ENCODE data around the gene SUN3.

Gene SUN3

GRCh38 chr7:47979145-47979831 lies 49.6 kb downstream of the SUN3 start, which contains the start of gene HUS1:
HUS1 (minus strand) TSS chr7:47979615; CDS start chr7:47979519, 96 bp downstream.
- DNase-seq (ENCODE audit: low read depth), result peak; percentile 82

- DNase-seq (ENCODE audit: low read depth), result no peak
Observed at GRCh38 chr7:47978790-47979144, 50.1 kb downstream of the SUN3 start.

GRCh38 chr7:47973739-47974138 lies 55.2 kb downstream of the SUN3 start:
- DNase-seq (ENCODE audit: low read depth), result no peak

GRCh38 chr7:47970761-47971160 lies 58.1 kb downstream of the SUN3 start:
- no peak for DNase-seq (ENCODE audit: low read depth)

- DNase-seq (ENCODE audit: low read depth), result peak; percentile 31
Observed at GRCh38 chr7:47968847-47969774, 59.8 kb downstream of the SUN3 start.

- no peak for DNase-seq (ENCODE audit: low read depth)
Observed at GRCh38 chr7:47967708-47968107, 61.2 kb downstream of the SUN3 start.

GRCh38 chr7:47967123-47967522 lies 61.8 kb downstream of the SUN3 start:
- DNase-seq (ENCODE audit: low read depth), result no peak

- no peak for DNase-seq (ENCODE audit: low read depth)
Observed at GRCh38 chr7:47965456-47965855, 63.5 kb downstream of the SUN3 start.

- no peak for DNase-seq (ENCODE audit: low read depth)
Observed at GRCh38 chr7:47962262-47962661, 66.6 kb downstream of the SUN3 start.

GRCh38 chr7:47957156-47957555 lies 71.8 kb downstream of the SUN3 start:
- DNase-seq (ENCODE audit: low read depth), result no peak

GRCh38 chr7:47956220-47956619 lies 72.7 kb downstream of the SUN3 start:
- no peak for DNase-seq (ENCODE audit: low read depth)

- DNase-seq (ENCODE audit: low read depth), result no peak
Observed at GRCh38 chr7:47954231-47954911, 74.5 kb downstream of the SUN3 start.

- no peak for DNase-seq (ENCODE audit: low read depth)
Observed at GRCh38 chr7:47953822-47954221, 75.1 kb downstream of the SUN3 start.

GRCh38 chr7:47952224-47952623 lies 76.7 kb downstream of the SUN3 start:
- no peak for DNase-seq (ENCODE audit: low read depth)

GRCh38 chr7:47951374-47951773 lies 77.5 kb downstream of the SUN3 start:
- no peak for DNase-seq (ENCODE audit: low read depth)

- no peak for DNase-seq (ENCODE audit: low read depth)
Observed at GRCh38 chr7:47950714-47951113, 78.2 kb downstream of the SUN3 start.

- DNase-seq (ENCODE audit: low read depth), result no peak
Observed at GRCh38 chr7:47949703-47950102, 79.2 kb downstream of the SUN3 start.

- no peak for DNase-seq (ENCODE audit: low read depth)
Observed at GRCh38 chr7:47948141-47948790, 80.6 kb downstream of the SUN3 start, which contains the start of gene PKD1L1. PKD1L1 (minus strand) TSS chr7:47948466; CDS start chr7:47948440, 26 bp downstream.

- no peak for DNase-seq (ENCODE audit: low read depth)
Observed at GRCh38 chr7:47947355-47947749, 81.6 kb downstream of the SUN3 start.

GRCh38 chr7:47946581-47947354 lies 82.1 kb downstream of the SUN3 start:
- no peak for DNase-seq (ENCODE audit: low read depth)
